ENCODE measurements around the gene BGLAP.

GRCh38 chr1:156236164-156236563, 5.8 kb upstream of the BGLAP start:
- no peak for TF ChIP-seq CTCF (IDR thresholded peaks at IDR 0.05)
- no peak for TF ChIP-seq TCF7L2 (IDR thresholded peaks at IDR 0.05; ENCODE audit: low read depth, low read length)
- no peak for TF ChIP-seq POLR2AphosphoS5 (IDR thresholded peaks at IDR 0.05; ENCODE audit: low read depth, low read length)
- TF ChIP-seq REST (IDR thresholded peaks at IDR 0.05; ENCODE audit: insufficient read depth in 1 of 2, low read depth in 2 of 2, low read length in 1 of 2), result no peak

Measured in Panc1 (cell line).